NCI-H526 treated with DMSO at 0.1 percent for 48 hours (cell line): ENCODE measurements around the gene MC5R.
"Not testable (repeated sequence)": the region's sequence is repeated elsewhere in the genome, so short reads cannot be mapped to it uniquely, and the experiment has no call there.

Experiments used
- DNase-seq: peaks from one replicate; lab custom pipeline; 2025; lab: John Stamatoyannopoulos, UW

MC5R gene

GRCh38 chr18:13849791-13850190 lies 25.8 kb downstream of the MC5R start:
- no peak for DNase-seq

GRCh38 chr18:13862898-13863297 lies 38.9 kb downstream of the MC5R start:
- not testable (repeated sequence) for DNase-seq

GRCh38 chr18:13868501-13869271 lies 44.7 kb downstream of the MC5R start:
- DNase-seq: no peak

GRCh38 chr18:13871701-13872100 lies 47.8 kb downstream of the MC5R start:
- DNase-seq: no peak

GRCh38 chr18:13872373-13872772 lies 48.4 kb downstream of the MC5R start:
- DNase-seq: no peak

GRCh38 chr18:13872932-13873331 lies 49.0 kb downstream of the MC5R start:
- no peak for DNase-seq

- no peak for DNase-seq
Observed at GRCh38 chr18:13874558-13874957, 50.6 kb downstream of the MC5R start.
